Measurements from ENCODE around the gene ZNF705A. TPM values are rescaled to one million over a fixed set of nuclear protein-coding genes. Genes with fewer than 3 reads are reported as not detected.
"Not testable (repeated sequence)": the region's sequence is repeated elsewhere in the genome, so short reads cannot be mapped to it uniquely, and the experiment has no call there.

The ZNF705A gene
- total RNA-seq, 4 donors from 2014 or later: 0.32 TPM; not detected in 3

- DNase-seq (ENCODE audit: low spot score); ATAC-seq (ENCODE audit: low FRiP score): not testable (repeated sequence)
Observed at GRCh38 chr12:8188088-8188487, 31.3 kb downstream of the ZNF705A start.

GRCh38 chr12:8197685-8198308 is 41.0 kb downstream of the ZNF705A start:
- ATAC-seq (ENCODE audit: low FRiP score); DNase-seq (ENCODE audit: low spot score): not testable (repeated sequence)

DNA sequence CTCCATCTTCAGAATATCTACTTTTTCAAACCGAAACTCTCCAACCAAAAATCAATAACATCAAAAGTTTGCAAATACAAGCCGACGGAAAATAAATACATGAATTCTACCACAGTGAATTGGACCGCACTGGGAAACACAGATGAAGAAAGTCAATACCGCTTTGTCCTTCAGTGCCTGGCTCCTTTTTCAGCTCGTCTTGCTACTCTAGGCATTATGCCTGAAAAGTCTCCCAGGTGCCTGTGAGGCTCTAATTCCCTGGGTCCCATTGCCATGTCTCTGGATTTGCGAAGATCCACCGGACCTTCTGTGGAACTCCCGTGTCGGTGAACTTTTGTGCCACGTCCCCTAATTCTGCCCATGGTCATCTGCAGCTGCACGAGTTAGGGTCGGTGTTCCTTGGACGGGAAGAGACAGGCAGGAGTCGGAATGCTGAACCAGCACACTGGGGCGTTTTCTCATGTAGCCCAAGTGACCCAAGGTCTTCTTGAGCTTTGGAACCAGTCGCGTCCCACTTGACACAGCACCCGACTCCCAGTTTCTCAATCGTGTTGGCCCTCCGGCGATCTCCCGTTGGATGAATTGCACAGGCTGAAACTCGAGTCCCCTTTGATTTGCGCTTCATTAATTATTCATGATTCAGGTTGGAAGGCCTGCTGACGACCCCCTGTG is 62.0 kb downstream of the ZNF705A start:
- not testable (repeated sequence) for DNase-seq (ENCODE audit: low spot score); ATAC-seq (ENCODE audit: low FRiP score)

DNA sequence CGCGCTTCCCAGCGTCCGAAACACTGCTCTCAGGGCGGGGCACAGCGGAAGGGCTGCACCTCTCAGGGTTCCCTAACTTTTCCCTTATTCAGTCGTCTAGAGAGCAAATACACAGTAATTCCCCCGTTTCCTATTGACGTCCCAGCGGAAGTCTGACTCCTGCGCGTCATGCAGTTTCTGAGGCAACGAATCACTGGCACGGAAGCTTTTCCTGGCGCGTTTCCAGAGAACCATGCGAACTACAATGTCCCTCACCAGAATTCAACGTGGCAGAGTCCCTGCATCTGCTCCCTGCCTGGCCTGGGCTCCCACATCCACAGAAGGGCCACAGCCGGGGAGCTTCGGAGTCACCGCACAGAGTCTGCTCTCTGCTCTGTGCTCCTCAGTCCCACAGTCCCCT is 64.6 kb downstream of the ZNF705A start:
- ATAC-seq (ENCODE audit: low FRiP score); DNase-seq (ENCODE audit: low spot score): not testable (repeated sequence)

DNA sequence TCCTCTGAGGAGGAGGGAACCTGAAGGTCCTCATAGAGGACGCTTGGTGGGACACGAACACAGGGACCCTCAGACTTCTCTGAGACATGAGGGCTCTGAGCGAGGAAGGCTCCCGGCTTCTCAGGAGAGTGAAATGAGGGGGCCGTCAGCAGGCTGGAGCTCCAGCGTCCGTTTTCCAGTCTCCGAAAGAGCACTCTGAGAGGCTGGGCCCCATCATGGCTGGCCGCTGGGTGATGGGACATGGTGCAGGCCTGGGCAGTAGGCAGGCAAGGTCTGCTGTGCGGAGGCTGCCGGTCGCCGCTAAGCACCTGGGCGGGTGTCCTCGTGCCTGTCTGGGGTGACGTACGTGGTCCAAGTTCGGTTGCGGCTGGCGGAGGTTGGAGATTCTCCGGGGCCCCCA is 65.0 kb downstream of the ZNF705A start:
- not testable (repeated sequence) for ATAC-seq (ENCODE audit: low FRiP score); DNase-seq (ENCODE audit: low spot score)

DNA sequence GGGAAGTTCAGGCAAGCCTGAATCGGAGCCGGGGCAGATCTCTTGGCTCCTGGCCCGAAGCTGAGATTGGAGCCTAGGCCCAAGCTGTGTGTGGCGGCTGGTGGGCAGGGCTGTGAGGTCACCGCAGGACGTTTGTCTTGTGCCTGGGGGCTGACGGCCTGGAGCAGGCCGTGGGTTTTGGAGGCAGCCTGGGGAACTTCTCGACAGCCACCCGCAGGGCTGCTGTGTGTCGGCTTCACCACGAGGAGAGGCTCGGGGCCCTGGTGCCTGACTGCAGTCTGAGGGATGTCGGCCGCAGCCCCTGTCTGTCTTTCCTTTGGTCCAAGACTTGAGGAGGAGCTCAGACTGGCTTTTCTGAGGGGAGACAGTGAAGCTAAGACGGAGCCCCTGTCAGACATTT is 65.5 kb downstream of the ZNF705A start:
- not testable (repeated sequence) for ATAC-seq (ENCODE audit: low FRiP score); DNase-seq (ENCODE audit: low spot score)

DNA sequence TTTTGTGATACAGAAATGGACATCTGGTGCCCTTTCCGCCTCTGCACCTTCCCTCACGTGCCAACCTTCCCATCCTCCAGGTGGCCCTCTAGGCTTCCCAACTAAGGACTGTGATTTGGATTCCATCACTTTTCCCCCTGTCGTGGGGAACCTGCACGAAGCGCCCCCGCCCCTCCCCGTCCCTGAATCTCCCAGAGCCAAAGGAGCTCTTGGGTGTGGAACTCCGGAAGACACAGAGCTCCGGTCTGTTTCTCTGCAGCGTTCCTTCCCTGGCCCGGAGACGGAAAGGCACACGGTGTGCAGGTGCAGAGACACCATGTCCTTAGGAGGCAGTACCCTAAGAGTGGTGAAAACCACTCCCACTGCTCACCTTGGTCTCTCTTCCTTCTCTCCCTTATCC is 66.8 kb downstream of the ZNF705A start:
- not testable (repeated sequence) for ATAC-seq (ENCODE audit: low FRiP score); DNase-seq (ENCODE audit: low spot score)

GRCh38 chr12:8224782-8225181 is 68.0 kb downstream of the ZNF705A start:
- not testable (repeated sequence) for ATAC-seq (ENCODE audit: low FRiP score); DNase-seq (ENCODE audit: low spot score)

- no peak for TF ChIP-seq CTCF (IDR thresholded peaks at IDR 0.05)
- DNase-seq (ENCODE audit: low spot score) (no peak), ATAC-seq (ENCODE audit: low FRiP score) (no peak)
Observed at GRCh38 chr12:8226355-8226754, 69.5 kb downstream of the ZNF705A start.

GRCh38 chr12:8226992-8227731 is 70.3 kb downstream of the ZNF705A start, which contains the start of gene FAM90A1:
Gene FAM90A1 (minus strand): TSS chr12:8227618. CDS start chr12:8224832, 2,786 bp downstream.
- not testable (repeated sequence) for DNase-seq (ENCODE audit: low spot score)

DNA sequence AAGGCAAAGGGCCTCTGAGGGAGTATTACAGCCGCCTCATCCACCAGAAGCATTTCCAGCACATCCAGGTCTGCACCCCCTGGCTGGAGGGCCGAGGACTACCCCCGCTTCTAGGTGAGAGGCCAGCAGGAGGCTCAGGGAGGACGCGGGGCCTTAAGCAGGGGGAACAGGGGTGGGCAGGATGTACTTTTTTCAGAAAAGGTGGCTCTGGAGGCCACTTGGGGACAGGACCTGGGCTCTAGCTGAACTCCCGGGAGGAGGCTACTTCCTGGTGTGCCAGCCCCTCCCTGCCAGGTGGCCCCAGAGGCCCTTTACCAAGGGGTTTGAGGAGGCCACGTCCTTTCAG is 70.9 kb downstream of the ZNF705A start:
- not testable (repeated sequence) for DNase-seq (ENCODE audit: low spot score); ATAC-seq (ENCODE audit: low FRiP score)

More at GRCh38 chr12:8226992-8227731, 70.3 kb downstream of the ZNF705A start, which contains the start of gene FAM90A1:
- ATAC-seq (ENCODE audit: low FRiP score): not testable (repeated sequence)

GRCh38 chr12:8228607-8229006 is 71.8 kb downstream of the ZNF705A start:
- not testable (repeated sequence) for ATAC-seq (ENCODE audit: low FRiP score)

GRCh38 chr12:8229486-8229885 is 72.7 kb downstream of the ZNF705A start:
- DNase-seq (ENCODE audit: low spot score); ATAC-seq (ENCODE audit: low FRiP score): not testable (repeated sequence)

More at GRCh38 chr12:8228607-8229006, 71.8 kb downstream of the ZNF705A start:
- DNase-seq (ENCODE audit: low spot score): not testable (repeated sequence)

Other genes starting within 250 kb of the ZNF705A start
- gene SLC2A3, start 220.8 kb upstream of the ZNF705A start, total RNA-seq: 100 to 1,000 TPM in 3 of 4 donors, 10 to 100 TPM in 1; 72.5 to 156 (median 135) TPM
- 10 to 100 TPM in 3 of 4 donors, 1 to 10 TPM in 1; 9.2 to 17.2 (median 13.0) TPM for gene FOXJ2, start 124.3 kb upstream of the ZNF705A start, total RNA-seq
- gene C3AR1, start 90.7 kb upstream of the ZNF705A start, total RNA-seq: 10 to 100 TPM; 15.6 to 43.0 (median 30.3) TPM
- gene NECAP1, start 74.7 kb upstream of the ZNF705A start, total RNA-seq: 10 to 100 TPM; 30.1 to 45.3 (median 33.1) TPM
- 10 to 100 TPM in 1 of 4 donors, 1 to 10 TPM in 2, under 1 TPM in 1; 0.46 to 21.4 (median 4.9) TPM for gene CLEC4A, start 33.4 kb upstream of the ZNF705A start, total RNA-seq
- gene FAM90A1, start 70.6 kb downstream of the ZNF705A start, total RNA-seq: not detected

Data from omental fat pad (tissue), 4 donors.